Subcutaneous abdominal adipose tissue (tissue), 5 donors: ENCODE results near the gene SNU13.
"Not testable (repeated sequence)": the region's sequence is repeated elsewhere in the genome, so short reads cannot be mapped to it uniquely, and the experiment has no call there.

Experiments used
- H3K27ac ChIP-seq: one replicate; pipeline ENCODE4 v1.7.0; 2013; ENCODE audit warnings: low read depth, mild to moderate bottlenecking, inconsistent platforms, low read length, moderate library complexity
- H3K27me3 ChIP-seq, 5 donors: one replicate each; pipeline ENCODE4 v1.7.0; 2013; ENCODE audit warnings: low read length in 5 of 5, inconsistent platforms in 1 of 5; ENCODE audit not compliant: control insufficient read depth in 5 of 5, insufficient read depth in 4 of 5
- H3K36me3 ChIP-seq, 5 donors: one replicate each; pipeline ENCODE4 v1.7.0; 2013; ENCODE audit warnings: low read length in 5 of 5; ENCODE audit not compliant: control insufficient read depth in 5 of 5, insufficient read depth in 5 of 5
- H3K4me1 ChIP-seq, 5 donors: one replicate each; pipeline ENCODE4 v1.7.0; 2013; ENCODE audit warnings: low read length in 5 of 5, mild to moderate bottlenecking in 3 of 5, moderate library complexity in 1 of 5; ENCODE audit not compliant: control insufficient read depth in 5 of 5, insufficient read depth in 5 of 5
- H3K4me3 ChIP-seq, 5 donors: one replicate each; pipeline ENCODE4 v1.7.0; 2013; ENCODE audit warnings: low read length in 5 of 5, low read depth in 1 of 5
- H3K9ac ChIP-seq, 5 donors: one replicate each; pipeline ENCODE4 v1.7.0; 2013; ENCODE audit warnings: low read length in 5 of 5, mild to moderate bottlenecking in 4 of 5, moderate library complexity in 3 of 5
- H3K9me3 ChIP-seq, 5 donors: one replicate each; pipeline ENCODE4 v1.7.0; 2013; ENCODE audit warnings: low read length in 5 of 5; ENCODE audit not compliant: control insufficient read depth in 5 of 5
- donor health status: healthy.
- donor health status: healthy.
- donor health status: healthy.
- donor health status: healthy.
- donor health status: healthy.

SNU13 gene

DNA sequence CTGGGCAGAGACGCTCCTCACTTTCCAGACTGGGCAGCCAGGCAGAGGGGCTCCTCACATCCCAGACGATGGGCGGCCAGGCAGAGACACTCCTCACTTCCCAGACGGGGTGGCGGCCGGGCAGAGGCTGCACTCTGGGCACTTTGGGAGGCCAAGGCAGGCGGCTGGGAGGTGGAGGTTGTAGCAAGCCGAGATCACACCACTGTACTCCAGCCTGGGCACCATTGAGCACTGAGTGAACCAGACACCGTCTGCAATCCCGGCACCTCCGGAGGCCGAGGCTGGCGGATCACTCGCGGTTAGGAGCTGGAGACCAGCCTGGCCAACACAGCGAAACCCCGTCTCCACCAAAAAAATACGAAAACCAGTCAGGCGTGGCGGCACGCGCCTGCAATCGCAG is 57.1 kb downstream of the SNU13 start:
- not testable (repeated sequence) for H3K4me3 ChIP-seq, H3K4me1 ChIP-seq, H3K27ac ChIP-seq, H3K27me3 ChIP-seq, H3K9me3 ChIP-seq, H3K9ac ChIP-seq
- H3K36me3 ChIP-seq = peaks cover 18 to 77% (median 62%) of the 10 kb centered on the region in 5 donors

- peaks cover 16 to 75% (median 57%) of the 10 kb centered on the region in 5 donors for H3K36me3 ChIP-seq
- H3K9me3 ChIP-seq, H3K4me3 ChIP-seq, H3K27me3 ChIP-seq, H3K9ac ChIP-seq, H3K4me1 ChIP-seq, H3K27ac ChIP-seq: not testable (repeated sequence)
These were observed 57.6 kb downstream of the SNU13 start for GRCh38 chr22:41631115-41631514.

DNA sequence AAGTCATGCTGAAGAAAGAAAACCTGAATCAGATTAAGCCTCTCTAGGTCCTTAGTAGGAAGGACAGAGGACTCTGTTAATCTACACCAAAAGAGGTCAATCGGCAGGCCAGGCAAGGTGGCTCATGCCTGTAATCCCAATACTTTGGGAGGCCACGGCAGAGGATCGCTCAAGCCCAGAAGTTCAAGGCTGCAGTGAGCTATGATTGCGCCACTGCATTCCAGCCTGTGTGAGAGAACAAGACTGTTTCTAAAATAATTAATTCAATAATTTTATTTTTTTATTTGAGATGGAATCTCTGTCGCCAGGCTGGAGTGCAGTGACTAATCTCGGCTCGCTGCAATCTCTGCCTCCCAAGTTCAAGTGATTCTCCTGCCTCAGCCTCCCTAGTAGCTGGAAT is 63.1 kb downstream of the SNU13 start:
- Histone ChIP-seq H3K4me1 (peaks cover 5 to 11% (median 9%) of the 10 kb centered on the region in 5 donors), H3K4me3 (no peak overlapping the region), H3K27me3 (no peaks in the 10 kb centered on the region), H3K36me3 (peaks cover 6 to 69% (median 43%) of the 10 kb centered on the region in 5 donors), H3K27ac (no peak overlapping the region), H3K9ac (no peak overlapping the region), H3K9me3 (no peaks in the 10 kb centered on the region)
